ENCODE data around the gene ZCCHC7.

ZCCHC7 gene

DNA sequence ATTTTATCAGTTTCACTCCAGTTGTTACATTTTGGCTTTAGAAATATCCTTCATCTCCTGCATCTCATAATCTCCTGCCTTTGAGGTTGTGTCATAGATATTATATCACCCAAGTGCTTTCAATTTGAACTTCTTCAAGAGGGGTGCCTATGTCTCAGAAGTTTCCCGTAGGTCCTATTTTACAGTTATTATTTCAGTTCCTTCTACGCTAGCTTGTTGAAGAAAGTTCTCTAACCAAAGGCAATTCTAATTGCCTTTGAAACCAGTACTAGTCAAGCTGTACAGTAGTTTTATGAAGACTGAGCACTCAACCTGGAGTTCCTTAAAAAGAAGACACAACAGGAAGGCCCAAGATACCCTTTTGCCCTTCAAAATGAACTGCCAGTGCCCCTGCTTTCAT lies 116.4 kb downstream of the ZCCHC7 start:
- in situ Hi-C loops (cut with MboI; ENCODE audit: low pct_unique_long_range_greater_than_20kb, low sequenced_read_pairs, unreplicated experiment), result no loop called here
- DNase-seq (ENCODE audit: low spot score), result no peak

DNA sequence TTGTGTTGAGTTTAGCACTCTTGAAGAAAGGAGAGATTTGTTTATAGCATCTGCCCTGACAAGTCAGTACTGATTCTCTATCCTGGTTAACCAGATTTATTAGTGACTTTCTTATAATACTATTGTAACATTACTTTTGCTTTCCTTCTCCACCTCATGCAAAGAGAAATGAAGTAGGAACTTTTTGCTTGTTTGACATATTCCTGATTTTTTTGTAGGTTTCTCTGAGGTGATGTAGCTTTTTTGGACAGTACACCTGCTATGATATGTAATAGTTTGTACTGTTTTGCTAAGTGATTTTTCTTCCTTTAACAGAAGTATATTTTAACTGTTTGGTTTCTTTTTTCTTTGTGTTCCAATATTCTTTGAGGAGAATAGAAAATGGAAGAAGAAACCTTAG lies 117.7 kb downstream of the ZCCHC7 start:
- TF ChIP-seq, protein P1, sequence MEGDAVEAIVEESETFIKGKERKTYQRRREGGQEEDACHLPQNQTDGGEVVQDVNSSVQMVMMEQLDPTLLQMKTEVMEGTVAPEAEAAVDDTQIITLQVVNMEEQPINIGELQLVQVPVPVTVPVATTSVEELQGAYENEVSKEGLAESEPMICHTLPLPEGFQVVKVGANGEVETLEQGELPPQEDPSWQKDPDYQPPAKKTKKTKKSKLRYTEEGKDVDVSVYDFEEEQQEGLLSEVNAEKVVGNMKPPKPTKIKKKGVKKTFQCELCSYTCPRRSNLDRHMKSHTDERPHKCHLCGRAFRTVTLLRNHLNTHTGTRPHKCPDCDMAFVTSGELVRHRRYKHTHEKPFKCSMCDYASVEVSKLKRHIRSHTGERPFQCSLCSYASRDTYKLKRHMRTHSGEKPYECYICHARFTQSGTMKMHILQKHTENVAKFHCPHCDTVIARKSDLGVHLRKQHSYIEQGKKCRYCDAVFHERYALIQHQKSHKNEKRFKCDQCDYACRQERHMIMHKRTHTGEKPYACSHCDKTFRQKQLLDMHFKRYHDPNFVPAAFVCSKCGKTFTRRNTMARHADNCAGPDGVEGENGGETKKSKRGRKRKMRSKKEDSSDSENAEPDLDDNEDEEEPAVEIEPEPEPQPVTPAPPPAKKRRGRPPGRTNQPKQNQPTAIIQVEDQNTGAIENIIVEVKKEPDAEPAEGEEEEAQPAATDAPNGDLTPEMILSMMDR (IDR thresholded peaks at IDR 0.05; ENCODE audit: extremely low read depth, insufficient read depth, missing control alignments), result no peak
- no peak for DNase-seq (ENCODE audit: low spot score)
- in situ Hi-C loops (cut with MboI; ENCODE audit: low pct_unique_long_range_greater_than_20kb, low sequenced_read_pairs, unreplicated experiment), result no loop called here

More for the DNA sequence above, 116.4 kb downstream of the ZCCHC7 start:
- TF ChIP-seq, protein P1 (IDR thresholded peaks at IDR 0.05; ENCODE audit: extremely low read depth, insufficient read depth, missing control alignments), result no peak

DNA sequence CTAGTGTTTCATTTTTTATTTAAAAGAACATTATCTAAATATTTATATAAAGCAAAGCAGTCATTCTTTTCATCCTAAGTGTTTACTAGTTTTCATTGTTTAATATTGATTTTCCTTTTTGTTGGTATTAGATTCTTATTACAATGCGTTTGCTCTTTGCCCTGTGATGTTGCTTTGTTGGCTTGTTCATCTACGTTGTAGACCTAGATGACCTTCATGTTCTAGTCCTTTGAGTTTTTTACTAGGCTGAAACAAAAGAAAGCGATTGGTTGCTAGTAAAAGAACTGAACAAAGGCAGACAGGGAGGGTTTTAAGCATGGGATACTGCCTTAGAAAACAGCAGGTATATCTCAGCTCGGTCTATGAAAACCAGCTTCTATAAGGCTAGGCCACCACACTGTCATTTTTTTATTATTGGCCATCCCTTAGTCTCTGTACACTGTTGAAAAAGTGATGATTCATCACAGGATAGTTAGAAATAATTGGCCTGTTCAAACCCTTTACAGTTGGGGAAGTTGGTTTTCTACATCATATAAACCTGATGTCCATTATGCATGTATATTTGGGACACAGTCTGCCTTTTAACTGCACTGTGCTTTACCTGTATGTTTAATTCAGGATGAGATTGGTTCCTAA lies 119.0 kb downstream of the ZCCHC7 start:
- DNase-seq (ENCODE audit: low spot score), result no peak
- in situ Hi-C loops (cut with MboI; ENCODE audit: low pct_unique_long_range_greater_than_20kb, low sequenced_read_pairs, unreplicated experiment), result no loop called here
- TF ChIP-seq, protein P1 (IDR thresholded peaks at IDR 0.05; ENCODE audit: extremely low read depth, insufficient read depth, missing control alignments), result no peak

- TF ChIP-seq, protein P1 (IDR thresholded peaks at IDR 0.05; ENCODE audit: extremely low read depth, insufficient read depth, missing control alignments), result no peak
- in situ Hi-C loops (cut with MboI; ENCODE audit: low pct_unique_long_range_greater_than_20kb, low sequenced_read_pairs, unreplicated experiment), result no loop called here
- DNase-seq (ENCODE audit: low spot score), result no peak
Observed at GRCh38 chr9:37239921-37240320, 119.5 kb downstream of the ZCCHC7 start.

DNA sequence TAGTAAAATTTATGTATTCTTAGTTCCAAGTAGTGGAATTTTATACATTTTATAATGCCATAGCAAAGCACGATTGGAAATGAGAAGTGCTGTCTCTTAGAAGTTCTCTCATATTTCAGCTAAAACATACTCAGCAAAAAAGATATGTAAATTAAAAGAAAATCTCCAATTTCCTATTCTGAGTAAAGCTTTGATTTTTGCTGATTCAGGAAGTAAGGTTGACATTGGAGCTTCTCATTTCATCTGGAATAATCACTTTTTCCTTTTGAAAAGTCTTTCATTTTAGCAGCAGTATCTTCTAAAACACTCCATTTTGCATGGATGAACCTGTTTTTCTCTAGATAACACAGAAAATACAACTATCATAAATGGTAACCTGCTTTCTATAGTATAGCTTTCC lies 121.0 kb downstream of the ZCCHC7 start:
- DNase-seq (ENCODE audit: low spot score), result no peak
- in situ Hi-C loops (cut with MboI; ENCODE audit: low pct_unique_long_range_greater_than_20kb, low sequenced_read_pairs, unreplicated experiment), result no loop called here
- TF ChIP-seq, protein P1 (IDR thresholded peaks at IDR 0.05; ENCODE audit: extremely low read depth, insufficient read depth, missing control alignments), result no peak

DNA sequence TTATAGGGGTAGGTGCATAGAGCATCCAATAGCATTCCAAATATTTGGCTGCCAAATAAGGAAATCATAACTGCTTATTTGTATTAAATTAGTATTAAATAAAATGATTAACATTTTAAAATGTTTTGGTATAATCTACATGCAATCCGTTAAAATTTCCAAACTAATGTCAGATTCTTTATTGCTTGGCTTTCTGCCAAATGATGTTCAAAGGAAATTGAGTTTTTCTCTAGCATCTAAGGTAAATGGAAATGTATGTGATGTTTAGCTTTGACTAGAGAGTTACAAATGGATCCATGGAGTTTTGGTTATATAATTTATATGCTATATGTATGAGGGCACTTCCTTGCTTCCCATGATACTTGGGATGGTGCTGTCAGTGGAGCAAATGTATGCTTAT lies 121.7 kb downstream of the ZCCHC7 start:
- TF ChIP-seq, protein P1 (IDR thresholded peaks at IDR 0.05; ENCODE audit: extremely low read depth, insufficient read depth, missing control alignments), result no peak
- DNase-seq (ENCODE audit: low spot score), result no peak
- in situ Hi-C loops (cut with MboI; ENCODE audit: low pct_unique_long_range_greater_than_20kb, low sequenced_read_pairs, unreplicated experiment), result no loop called here
